PC-9 (cell line): ENCODE results near the gene RPL41.

ENCODE experiments used
- CTCF ChIP-seq: fragments of 200-600 bp; sonication (generic); conservative IDR thresholded peaks from 2 replicates; pipeline ENCODE4 v1.6.1; 2017; ENCODE audit warnings: mixed run types, antibody characterized with exemption, mild to moderate bottlenecking, moderate library complexity
- EZH2 ChIP-seq: fragments of 200-600 bp; sonication (generic); IDR thresholded peaks from 2 replicates; pipeline ENCODE4 v1.8.0; 2017; ENCODE audit warnings: antibody characterized with exemption, low read depth

- TF ChIP-seq CTCF (no peak), EZH2 (no peak)
Observed at GRCh38 chr12:56080556-56081138, 35.8 kb upstream of the RPL41 start.
